ENCODE data around the gene ACIN1. TPM values are rescaled to one million over a fixed set of nuclear protein-coding genes. Genes with fewer than 3 reads are reported as not detected.
A peak's percentile ranks its signal among the peaks of the same experiment; 100 is the strongest.

The ACIN1 gene
- total and polyA plus RNA-seq, 9 of the 15 experiments (the other 6 are each of a cell fraction or from before 2014, with no cell fraction given): 5.0 to 196 (median 129) TPM

- TF ChIP-seq ZNF133 (CRISPR knock-in tag; IDR thresholded peaks at IDR 0.05) (no peak), RBM22 (IDR thresholded peaks at IDR 0.05; ENCODE audit: low read depth, low read length, poor library complexity, severe bottlenecking) (no peak), HNRNPL (IDR thresholded peaks at IDR 0.05; ENCODE audit: low read depth, low read length) (no peak), ZNF79 (CRISPR knock-in tag; IDR thresholded peaks at IDR 0.05; ENCODE audit: low read depth) (no peak), ZNF197 (CRISPR knock-in tag; IDR thresholded peaks at IDR 0.05; ENCODE audit: low read depth) (peak; percentile 83; the same call in 1 of the 2 replicates), SAFB (IDR thresholded peaks at IDR 0.05; ENCODE audit: borderline replicate concordance, low read depth, low read length) (no peak), MEF2D (tag; conservative IDR thresholded peaks at IDR 0.05; ENCODE audit: low read depth) (peak; percentile 77; the same call in 1 of the 2 replicates), SRF (CRISPR knock-in tag; IDR thresholded peaks at IDR 0.05) (no peak; a peak in 1 of 4 replicates), MAFG (tag; conservative IDR thresholded peaks at IDR 0.05) (peak; percentile 77), SNIP1 (IDR thresholded peaks at IDR 0.05; ENCODE audit: low read depth) (no peak), CEBPZ (IDR thresholded peaks at IDR 0.05; ENCODE audit: borderline replicate concordance, low read depth, low read length) (no peak), TSHZ1 (CRISPR knock-in tag; IDR thresholded peaks at IDR 0.05) (no peak), RBFOX2 (IDR thresholded peaks at IDR 0.05; ENCODE audit: low read depth, low read length) (no peak), ZNF24 (IDR thresholded peaks at IDR 0.05) (peak; percentile 66)
- TF ChIP-seq, protein P1, sequence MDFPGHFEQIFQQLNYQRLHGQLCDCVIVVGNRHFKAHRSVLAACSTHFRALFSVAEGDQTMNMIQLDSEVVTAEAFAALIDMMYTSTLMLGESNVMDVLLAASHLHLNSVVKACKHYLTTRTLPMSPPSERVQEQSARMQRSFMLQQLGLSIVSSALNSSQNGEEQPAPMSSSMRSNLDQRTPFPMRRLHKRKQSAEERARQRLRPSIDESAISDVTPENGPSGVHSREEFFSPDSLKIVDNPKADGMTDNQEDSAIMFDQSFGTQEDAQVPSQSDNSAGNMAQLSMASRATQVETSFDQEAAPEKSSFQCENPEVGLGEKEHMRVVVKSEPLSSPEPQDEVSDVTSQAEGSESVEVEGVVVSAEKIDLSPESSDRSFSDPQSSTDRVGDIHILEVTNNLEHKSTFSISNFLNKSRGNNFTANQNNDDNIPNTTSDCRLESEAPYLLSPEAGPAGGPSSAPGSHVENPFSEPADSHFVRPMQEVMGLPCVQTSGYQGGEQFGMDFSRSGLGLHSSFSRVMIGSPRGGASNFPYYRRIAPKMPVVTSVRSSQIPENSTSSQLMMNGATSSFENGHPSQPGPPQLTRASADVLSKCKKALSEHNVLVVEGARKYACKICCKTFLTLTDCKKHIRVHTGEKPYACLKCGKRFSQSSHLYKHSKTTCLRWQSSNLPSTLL (IDR thresholded peaks at IDR 0.05): no peak
- TF ChIP-seq, protein P2, sequence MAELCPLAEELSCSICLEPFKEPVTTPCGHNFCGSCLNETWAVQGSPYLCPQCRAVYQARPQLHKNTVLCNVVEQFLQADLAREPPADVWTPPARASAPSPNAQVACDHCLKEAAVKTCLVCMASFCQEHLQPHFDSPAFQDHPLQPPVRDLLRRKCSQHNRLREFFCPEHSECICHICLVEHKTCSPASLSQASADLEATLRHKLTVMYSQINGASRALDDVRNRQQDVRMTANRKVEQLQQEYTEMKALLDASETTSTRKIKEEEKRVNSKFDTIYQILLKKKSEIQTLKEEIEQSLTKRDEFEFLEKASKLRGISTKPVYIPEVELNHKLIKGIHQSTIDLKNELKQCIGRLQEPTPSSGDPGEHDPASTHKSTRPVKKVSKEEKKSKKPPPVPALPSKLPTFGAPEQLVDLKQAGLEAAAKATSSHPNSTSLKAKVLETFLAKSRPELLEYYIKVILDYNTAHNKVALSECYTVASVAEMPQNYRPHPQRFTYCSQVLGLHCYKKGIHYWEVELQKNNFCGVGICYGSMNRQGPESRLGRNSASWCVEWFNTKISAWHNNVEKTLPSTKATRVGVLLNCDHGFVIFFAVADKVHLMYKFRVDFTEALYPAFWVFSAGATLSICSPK (IDR thresholded peaks at IDR 0.05; ENCODE audit: borderline replicate concordance): no peak
These were observed 17.6 kb upstream of the ACIN1 start (continued) for GRCh38 chr14:23112359-23113178.

All from K562 (cell line).